Fibroblast of the aortic adventitia (primary cell): ENCODE data around the gene SFT2D2. TPM values are rescaled to one million over a fixed set of nuclear protein-coding genes. Genes with fewer than 3 reads are reported as not detected.

Experiments
- DNase-seq: peaks from one replicate; pipeline ENCODE4 v3.0.0-alpha.2; 2010; ENCODE audit warnings: low read depth
- H3K4me3 ChIP-seq: 2 replicates; pipeline ENCODE4 v1.5.1; 2011; ENCODE audit warnings: low read depth, mild to moderate bottlenecking, control low read depth, low read length, moderate library complexity
- total RNA-seq: library from RNA; depleted of rRNA; stranded (reverse); fragments of >200 nt; gene quantifications from 2 replicates; pipeline ENCODE4 v1.2.3, GENCODE V29; 2012; ENCODE audit warnings: low replicate concordance
- TF ChIP-seq, protein P1 (sequence below): IDR thresholded peaks from 2 replicates; pipeline ENCODE4 v1.5.1; 2011; ENCODE audit warnings: mild to moderate bottlenecking, low read length, control low read depth, inconsistent platforms; ENCODE audit not compliant: insufficient read depth

The SFT2D2 gene
- total RNA-seq, 1 donor: 72.8 TPM

DNA sequence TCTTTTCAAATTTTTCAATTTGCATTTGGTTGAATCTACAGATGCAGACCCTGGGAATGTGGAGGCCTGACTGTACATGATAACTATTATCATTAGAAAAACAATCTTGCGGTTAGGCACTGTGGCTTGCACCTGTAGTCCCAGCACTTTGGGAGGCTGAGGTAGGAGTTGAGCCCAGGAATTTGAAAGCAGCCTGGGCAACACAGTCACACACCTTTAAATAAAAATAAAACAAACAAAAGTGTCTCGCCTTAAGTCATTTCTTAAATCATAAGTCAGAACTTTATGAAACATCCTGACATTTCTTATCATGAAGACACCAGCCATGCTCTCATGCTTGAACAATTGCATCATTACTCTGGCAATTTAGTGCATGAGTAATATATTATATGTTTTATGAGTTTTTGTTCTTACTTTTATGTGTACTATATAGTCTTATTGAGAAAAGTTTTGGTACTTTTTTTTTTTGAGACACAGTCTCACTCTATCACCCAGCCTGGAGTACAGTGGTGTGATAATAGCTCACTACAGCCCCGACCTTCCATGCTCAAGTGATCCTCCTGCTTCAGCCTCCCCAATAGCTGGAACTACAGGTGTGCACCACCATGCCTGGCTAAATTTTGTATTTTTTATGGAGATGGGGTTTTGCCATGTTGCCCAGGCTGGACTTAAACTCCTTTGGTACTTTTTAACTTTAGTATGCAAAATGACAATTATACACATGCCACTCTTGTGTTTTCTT is 62.7 kb downstream of the SFT2D2 start:
- DNase-seq: peak; percentile 76
- H3K4me3 ChIP-seq: no peak overlapping the region
- TF ChIP-seq, protein P1, sequence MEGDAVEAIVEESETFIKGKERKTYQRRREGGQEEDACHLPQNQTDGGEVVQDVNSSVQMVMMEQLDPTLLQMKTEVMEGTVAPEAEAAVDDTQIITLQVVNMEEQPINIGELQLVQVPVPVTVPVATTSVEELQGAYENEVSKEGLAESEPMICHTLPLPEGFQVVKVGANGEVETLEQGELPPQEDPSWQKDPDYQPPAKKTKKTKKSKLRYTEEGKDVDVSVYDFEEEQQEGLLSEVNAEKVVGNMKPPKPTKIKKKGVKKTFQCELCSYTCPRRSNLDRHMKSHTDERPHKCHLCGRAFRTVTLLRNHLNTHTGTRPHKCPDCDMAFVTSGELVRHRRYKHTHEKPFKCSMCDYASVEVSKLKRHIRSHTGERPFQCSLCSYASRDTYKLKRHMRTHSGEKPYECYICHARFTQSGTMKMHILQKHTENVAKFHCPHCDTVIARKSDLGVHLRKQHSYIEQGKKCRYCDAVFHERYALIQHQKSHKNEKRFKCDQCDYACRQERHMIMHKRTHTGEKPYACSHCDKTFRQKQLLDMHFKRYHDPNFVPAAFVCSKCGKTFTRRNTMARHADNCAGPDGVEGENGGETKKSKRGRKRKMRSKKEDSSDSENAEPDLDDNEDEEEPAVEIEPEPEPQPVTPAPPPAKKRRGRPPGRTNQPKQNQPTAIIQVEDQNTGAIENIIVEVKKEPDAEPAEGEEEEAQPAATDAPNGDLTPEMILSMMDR: no peak

DNA sequence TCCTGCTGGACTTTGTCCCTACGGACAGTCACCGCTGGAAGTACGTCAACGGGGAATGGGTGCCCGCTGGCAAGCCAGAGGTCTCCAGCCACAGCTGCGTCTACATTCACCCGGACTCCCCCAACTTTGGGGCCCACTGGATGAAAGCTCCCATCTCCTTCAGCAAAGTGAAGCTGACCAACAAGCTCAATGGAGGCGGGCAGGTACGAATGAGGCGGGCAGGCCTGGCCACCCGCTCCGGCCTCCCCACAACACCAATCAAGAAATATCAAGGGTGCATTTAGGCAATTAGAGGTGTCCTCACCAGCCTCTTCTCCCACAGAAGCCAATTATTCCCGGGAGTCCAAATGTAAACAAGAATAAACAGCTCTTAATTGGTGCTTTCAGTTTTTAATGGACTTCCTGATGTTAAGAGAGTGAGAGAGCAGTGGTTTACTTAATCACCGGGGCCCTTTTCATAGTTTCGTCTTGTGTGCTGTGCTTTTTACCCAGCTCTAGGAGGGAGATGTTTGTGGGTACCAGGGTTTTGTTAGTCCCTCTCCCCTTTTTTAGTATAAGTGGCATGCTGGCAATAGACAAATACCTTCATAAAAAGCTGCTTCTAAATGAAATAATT is 65.5 kb downstream of the SFT2D2 start:
- no peak for DNase-seq
- TF ChIP-seq, protein P1: no peak
- H3K4me3 ChIP-seq: no peak overlapping the region

DNA sequence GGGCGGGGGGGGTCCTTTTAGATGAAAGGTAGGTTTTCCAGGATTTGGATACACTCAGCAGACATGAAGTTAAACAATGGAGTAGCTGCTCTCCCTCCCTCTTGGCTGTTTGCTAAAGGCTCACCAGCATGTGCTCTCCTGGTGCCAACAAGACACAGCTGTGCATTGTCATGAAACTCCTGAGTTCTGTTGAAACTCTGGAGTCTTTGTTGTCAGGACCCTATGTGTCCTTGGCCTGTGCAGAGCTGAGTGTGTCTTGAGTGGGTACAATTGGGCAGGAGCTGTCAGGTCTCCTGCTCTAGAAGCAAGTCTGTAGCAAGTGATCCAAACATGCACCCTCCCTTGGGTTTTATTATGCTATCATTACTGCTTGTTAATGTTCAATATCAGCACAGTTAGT is 67.6 kb downstream of the SFT2D2 start:
- TF ChIP-seq, protein P1: no peak
- no peak overlapping the region for H3K4me3 ChIP-seq
- no peak for DNase-seq

DNA sequence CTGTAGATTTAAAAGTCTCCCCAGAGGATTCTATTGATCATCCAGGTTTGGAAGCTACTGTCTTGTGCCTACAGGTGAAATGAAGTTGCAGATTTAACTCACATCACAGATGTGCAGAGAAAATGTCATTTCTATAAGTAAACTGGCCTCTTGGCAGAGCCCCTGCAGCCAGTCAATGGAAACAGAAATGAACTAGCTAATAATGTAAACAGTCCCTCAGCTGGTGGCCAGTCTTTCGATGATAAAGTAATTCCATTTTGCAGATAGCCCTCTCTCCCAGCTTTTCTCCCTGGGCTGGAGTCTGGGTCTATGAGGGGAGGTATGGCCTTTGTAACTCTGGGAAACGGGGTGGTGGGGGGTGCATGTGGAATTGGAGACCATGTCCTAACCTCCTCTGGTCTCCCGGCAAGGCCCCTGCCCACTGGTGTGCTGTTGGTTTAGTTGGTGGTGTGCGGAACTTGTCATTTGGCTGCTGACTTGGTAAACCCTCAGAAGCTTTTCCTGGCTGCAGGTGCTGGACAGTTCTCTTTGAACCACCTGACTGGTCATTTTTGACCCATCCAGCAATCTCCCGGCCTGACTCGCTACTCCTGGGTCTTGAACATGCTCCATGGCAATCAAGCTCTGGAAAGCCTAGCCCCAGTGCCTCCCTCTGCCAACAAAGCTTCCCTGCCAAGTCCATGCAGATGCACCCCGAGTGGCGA is 69.8 kb downstream of the SFT2D2 start:
- TF ChIP-seq, protein P1: no peak
- DNase-seq: no peak
- H3K4me3 ChIP-seq: no peak overlapping the region

DNA sequence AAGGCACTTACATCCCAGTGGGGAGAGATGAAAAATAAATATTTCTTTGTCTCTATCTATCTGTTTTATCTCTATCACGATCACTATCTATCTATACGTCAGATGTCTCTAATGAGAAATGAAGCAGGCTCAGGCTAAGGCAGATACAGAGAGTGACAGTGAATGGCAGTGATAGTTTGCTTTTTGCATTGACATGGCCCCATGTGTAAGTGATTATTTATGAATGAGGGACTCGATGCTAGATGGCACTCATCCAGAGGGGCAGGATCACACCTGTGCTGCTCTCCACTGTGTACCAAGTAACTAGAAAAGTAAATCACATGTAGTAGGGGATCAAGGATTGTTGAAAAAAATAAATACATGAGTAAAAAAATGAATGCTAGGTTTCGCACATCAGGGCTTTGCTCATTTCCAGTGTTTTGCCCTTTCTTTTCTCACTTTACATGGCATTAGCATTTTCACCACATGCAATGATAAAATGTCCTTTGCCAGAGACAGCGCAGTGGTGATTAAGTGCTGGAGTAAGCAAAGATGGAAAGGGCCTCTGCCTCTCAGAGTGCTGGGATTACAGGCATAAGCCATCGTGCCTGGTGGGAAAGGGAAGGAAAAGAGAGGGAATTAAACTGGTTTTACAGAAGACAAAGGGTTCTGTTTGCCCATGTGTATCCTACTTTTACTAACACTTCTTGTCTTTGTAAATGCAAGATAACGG is 71.4 kb downstream of the SFT2D2 start:
- H3K4me3 ChIP-seq: no peak overlapping the region
- TF ChIP-seq, protein P1: no peak
- no peak for DNase-seq

DNA sequence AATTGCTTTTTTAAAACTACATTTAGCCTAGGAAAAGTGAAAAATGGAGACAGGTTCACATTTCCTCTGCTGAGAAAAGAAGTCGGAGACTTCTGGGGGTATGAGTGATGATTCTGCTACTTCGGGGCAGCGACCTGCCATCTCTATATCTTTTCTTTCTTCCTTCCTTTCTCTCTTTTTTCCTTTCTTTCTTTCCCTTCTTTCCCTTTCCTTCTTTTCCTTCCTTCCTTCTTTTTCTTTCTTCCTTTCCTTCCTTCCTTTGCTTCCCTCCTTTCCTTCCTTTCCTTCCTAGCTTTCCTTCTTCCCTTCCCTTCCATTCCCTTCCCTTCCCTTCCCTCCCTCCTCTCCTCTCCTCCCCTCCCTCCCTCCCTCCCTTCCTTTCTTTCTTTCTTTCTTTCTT is 72.6 kb downstream of the SFT2D2 start:
- TF ChIP-seq, protein P1: no peak
- DNase-seq: no peak

More for the DNA sequence above, 72.6 kb downstream of the SFT2D2 start:
- H3K4me3 ChIP-seq: no peak overlapping the region
